WERI-Rb-1 (cell line): ENCODE data around the gene MAST4.

ENCODE experiments used
- DNase-seq: peaks from one replicate; pipeline ENCODE4 v3.0.0-alpha.2; 2020
- H3K27ac ChIP-seq: fragments of 250-450 bp; sonication (Bioruptor Pico); 2 replicates; pipeline ENCODE4 v1.5.1; 2020; ENCODE audit warnings: mild to moderate bottlenecking, moderate library complexity
- H3K27me3 ChIP-seq: fragments of 250-450 bp; sonication (Bioruptor Pico); 2 replicates; pipeline ENCODE4 v1.5.1; 2021; ENCODE audit warnings: mild to moderate bottlenecking, low read depth, moderate library complexity; ENCODE audit not compliant: insufficient read depth, severe bottlenecking
- H3K36me3 ChIP-seq: fragments of 250-450 bp; sonication (Bioruptor Pico); 2 replicates; pipeline ENCODE4 v1.5.1; 2020; ENCODE audit warnings: mild to moderate bottlenecking, moderate library complexity
- H3K4me3 ChIP-seq: 2 replicates; pipeline ENCODE4 v1.5.1; 2011; ENCODE audit warnings: low read depth, mild to moderate bottlenecking, control low read depth, low read length
- H3K9me3 ChIP-seq: fragments of 250-450 bp; sonication (Bioruptor Pico); 2 replicates; pipeline ENCODE4 v1.5.1; 2021; ENCODE audit warnings: mild to moderate bottlenecking, moderate library complexity; ENCODE audit not compliant: severe bottlenecking
- CTCF ChIP-seq: IDR thresholded peaks from 2 replicates; pipeline ENCODE4 v1.5.1; 2011; ENCODE audit warnings: low read depth, mild to moderate bottlenecking, control low read depth, inconsistent platforms, low read length

MAST4 gene

GRCh38 chr5:66894480-66895240 lies 298.5 kb downstream of the MAST4 start:
- TF ChIP-seq CTCF, result no peak
- Histone ChIP-seq H3K9me3 (no peaks in the 10 kb centered on the region), H3K27me3 (no peaks in the 10 kb centered on the region), H3K36me3 (no peaks in the 10 kb centered on the region), H3K4me3 (no peak overlapping the region), H3K27ac (no peak overlapping the region)
- no peak for DNase-seq

- no peak for DNase-seq
- no peaks in the 10 kb centered on the region for H3K36me3 ChIP-seq
- H3K27me3 ChIP-seq, result no peaks in the 10 kb centered on the region
- no peak for TF ChIP-seq CTCF
- no peaks in the 10 kb centered on the region for H3K9me3 ChIP-seq
- no peak overlapping the region for H3K27ac ChIP-seq
- no peak overlapping the region for H3K4me3 ChIP-seq
These were observed 300.0 kb downstream of the MAST4 start for GRCh38 chr5:66896171-66896570.

GRCh38 chr5:66897356-66897755 lies 301.2 kb downstream of the MAST4 start:
- no peaks in the 10 kb centered on the region for H3K36me3 ChIP-seq
- no peaks in the 10 kb centered on the region for H3K27me3 ChIP-seq

GRCh38 chr5:66898241-66898995 lies 302.2 kb downstream of the MAST4 start:
- H3K36me3 ChIP-seq, result no peaks in the 10 kb centered on the region
- H3K27me3 ChIP-seq, result no peaks in the 10 kb centered on the region
- H3K4me3 ChIP-seq, result no peak overlapping the region
- TF ChIP-seq CTCF, result no peak
- H3K27ac ChIP-seq, result no peak overlapping the region
- DNase-seq, result no peak
- no peaks in the 10 kb centered on the region for H3K9me3 ChIP-seq

More at GRCh38 chr5:66897356-66897755, 301.2 kb downstream of the MAST4 start:
- DNase-seq, result no peak
- no peak overlapping the region for H3K27ac ChIP-seq
- no peak overlapping the region for H3K4me3 ChIP-seq
- no peaks in the 10 kb centered on the region for H3K9me3 ChIP-seq
- no peak for TF ChIP-seq CTCF

GRCh38 chr5:66903218-66903617 lies 307.0 kb downstream of the MAST4 start:
- TF ChIP-seq CTCF, result no peak
- H3K27ac ChIP-seq, result no peak overlapping the region
- no peaks in the 10 kb centered on the region for H3K27me3 ChIP-seq
- no peaks in the 10 kb centered on the region for H3K9me3 ChIP-seq
- no peak for DNase-seq
- H3K36me3 ChIP-seq, result no peaks in the 10 kb centered on the region
- no peak overlapping the region for H3K4me3 ChIP-seq
